SK-N-MC (cell line): ENCODE measurements around the gene RASSF1.

Experiments
- FOXP2 ChIP-seq: optimal IDR thresholded peaks from 2 replicates; pipeline ENCODE3; 2011; ENCODE audit warnings: mild to moderate bottlenecking, moderate library complexity; ENCODE audit not compliant: insufficient read depth; ENCODE audit errors: extremely low read length, control extremely low read depth
- POLR2AphosphoS5 ChIP-seq: IDR thresholded peaks from 2 replicates; pipeline ENCODE4 v1.6.1; 2012; ENCODE audit warnings: mild to moderate bottlenecking, low read depth, low read length, borderline replicate concordance

GRCh38 chr3:50321336-50322114 lies 19.1 kb downstream of the RASSF1 start:
- no peak; the same call in 1 of the 2 replicates for TF ChIP-seq POLR2AphosphoS5
- TF ChIP-seq FOXP2: no peak
